Amniotic stem cell (primary cell): ENCODE measurements around the gene ATP6V1A.

ENCODE experiments used
- DNase-seq: peaks from one replicate; lab custom pipeline; 2025; lab: John Stamatoyannopoulos, UW

ATP6V1A gene

DNA sequence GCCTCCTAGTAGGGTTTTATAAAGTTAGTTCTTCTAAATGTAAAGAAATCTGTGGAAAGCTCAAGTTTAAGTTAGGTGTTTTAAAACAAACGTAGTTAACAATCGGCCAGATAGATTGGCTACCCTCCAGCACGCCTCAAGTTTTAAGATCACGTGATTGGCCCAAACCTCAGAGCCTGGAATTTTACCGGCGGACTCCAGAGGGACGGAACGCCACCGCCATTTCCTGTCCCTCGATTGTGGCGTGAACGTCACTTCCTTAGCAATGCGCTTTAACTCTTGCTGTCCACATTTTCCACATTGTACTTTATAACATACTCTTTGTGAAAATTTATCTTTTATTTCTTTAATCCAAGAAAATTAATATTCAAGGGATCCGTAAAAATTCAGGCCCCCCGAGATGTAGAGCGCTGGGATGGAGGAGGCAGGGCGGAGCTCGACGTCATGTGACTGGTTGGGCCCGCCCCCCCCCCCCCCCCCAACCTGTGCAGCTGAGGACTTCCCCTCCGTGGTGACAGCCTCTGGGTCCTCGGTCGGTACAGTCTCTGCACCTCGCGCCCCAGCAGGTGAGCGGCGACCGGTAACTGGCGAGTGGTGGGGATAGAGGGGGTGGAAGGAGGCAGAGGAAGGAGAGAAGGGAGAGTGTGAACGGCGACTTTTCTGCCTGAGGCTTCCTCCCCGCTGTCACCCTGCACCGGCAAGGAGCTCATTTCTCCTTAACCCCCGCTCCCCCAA is at the start of gene ATP6V1A:
ATP6V1A (plus strand) TSS at position 488 of the 735 bp plus-strand sequence. CDS start 31,719 bp downstream, outside the sequence.
- DNase-seq, result peak; percentile 95

- DNase-seq, result no peak
Observed at GRCh38 chr3:113697500-113698090, 49.2 kb upstream of the ATP6V1A start.

DNA sequence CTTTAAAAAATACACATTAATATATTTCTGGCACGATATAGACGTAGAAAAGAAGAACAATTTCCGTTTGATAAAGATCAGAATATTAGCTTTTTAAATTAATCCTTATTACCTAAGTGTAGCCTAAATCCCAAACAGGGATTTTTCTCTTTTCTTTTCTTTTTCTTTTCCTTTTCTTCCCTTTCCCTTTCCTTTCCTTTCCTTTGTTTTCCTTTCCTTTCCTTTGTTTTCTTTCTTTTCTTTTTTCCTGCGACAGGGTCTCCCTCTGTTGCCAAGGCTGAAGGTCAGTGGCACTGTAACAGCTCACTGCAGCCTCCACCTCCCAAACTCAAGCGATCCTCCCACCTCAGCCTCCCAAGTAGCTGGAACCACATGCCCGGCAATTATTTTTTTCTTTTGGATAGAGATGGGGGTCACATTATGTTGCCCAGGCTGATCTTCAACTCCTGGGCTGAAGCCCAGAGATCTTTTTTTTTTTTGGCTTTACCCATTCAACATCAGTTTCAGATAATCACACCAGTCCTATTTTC is 48.6 kb upstream of the ATP6V1A start:
- no peak for DNase-seq

GRCh38 chr3:113698956-113699355 is 47.9 kb upstream of the ATP6V1A start:
- DNase-seq, result no peak

DNA sequence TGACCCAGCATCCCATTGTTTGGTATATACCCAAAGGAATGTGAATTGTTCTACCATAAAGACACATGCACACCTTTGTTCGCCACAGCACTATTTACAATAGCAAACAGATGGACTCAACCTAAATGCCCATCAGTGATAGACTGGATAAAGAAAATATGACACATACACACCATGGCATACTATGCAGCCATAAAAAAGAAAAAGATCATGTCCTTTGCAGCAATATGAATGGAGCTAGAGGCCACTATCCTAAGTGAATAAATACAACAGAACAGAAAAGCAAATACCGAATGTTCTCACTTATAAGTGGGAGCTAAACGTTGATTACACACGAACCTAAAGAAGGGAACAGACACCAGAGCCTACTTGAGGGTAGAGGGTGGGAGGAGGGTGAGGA is 39.0 kb upstream of the ATP6V1A start:
- no peak for DNase-seq

DNA sequence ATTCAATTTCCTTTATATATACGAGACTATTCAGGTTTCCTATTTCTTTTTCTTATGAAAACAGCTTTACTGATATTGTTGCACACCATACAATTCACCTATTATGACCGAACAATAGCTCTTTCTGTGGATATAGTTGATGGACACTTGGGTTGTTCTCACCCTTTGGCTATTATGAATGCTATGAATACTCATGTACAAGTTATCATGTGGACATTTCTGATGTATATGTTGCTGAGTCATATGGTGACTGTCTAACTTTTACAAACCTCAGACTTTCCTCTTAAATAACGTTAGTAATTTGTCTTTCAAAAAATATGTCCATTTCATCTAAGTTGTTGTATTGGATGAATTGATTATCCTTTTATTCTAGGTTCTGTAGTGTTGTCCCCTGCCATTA is 34.7 kb upstream of the ATP6V1A start:
- DNase-seq, result no peak

- no peak for DNase-seq
Observed at GRCh38 chr3:113714702-113715101, 32.1 kb upstream of the ATP6V1A start.

- DNase-seq, result no peak
Observed at GRCh38 chr3:113717308-113717707, 29.5 kb upstream of the ATP6V1A start.

DNA sequence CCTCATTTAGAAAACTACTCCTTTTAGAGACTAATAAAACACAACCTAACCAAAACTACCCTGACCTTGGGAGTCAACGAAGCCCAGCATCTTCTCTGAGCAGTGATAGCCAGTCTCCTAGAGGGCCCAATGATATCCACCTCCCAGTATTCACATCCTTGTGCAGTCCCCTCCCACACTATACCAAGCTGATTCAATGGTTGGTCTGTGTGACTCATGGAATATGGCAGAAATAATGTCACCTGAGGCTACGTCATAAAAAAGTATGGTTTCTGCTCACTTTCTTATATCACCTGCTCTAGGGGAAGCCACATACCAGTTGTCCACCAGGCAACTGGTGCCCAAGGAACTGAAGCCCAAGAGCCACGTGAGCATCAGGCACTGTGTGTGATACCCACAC is 29.0 kb upstream of the ATP6V1A start:
- no peak for DNase-seq

- no peak for DNase-seq
Observed at GRCh38 chr3:113719294-113719693, 27.5 kb upstream of the ATP6V1A start.

GRCh38 chr3:113719758-113720157 is 27.1 kb upstream of the ATP6V1A start:
- DNase-seq, result no peak

GRCh38 chr3:113721636-113722035 is 25.2 kb upstream of the ATP6V1A start:
- DNase-seq, result no peak

- no peak for DNase-seq
Observed at GRCh38 chr3:113728661-113729060, 18.2 kb upstream of the ATP6V1A start.

DNA sequence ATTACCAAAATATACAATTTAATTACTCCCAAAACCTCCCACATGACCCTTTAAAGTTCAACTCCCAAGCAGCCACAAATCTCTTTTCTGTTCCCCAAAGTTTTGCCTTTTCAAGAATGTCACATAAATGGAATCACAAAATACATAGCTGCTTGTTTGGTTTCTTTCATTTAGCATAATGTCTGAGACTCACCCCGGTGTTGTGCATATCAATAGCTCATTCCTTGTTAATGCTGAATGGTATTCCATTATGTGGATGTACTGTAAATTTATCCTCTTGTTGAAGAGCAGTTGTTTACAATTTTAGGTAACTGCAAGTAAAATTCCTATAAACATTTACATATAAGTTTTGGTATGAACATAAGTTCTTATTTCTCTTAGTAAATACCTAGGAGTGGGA is 16.3 kb upstream of the ATP6V1A start:
- DNase-seq, result no peak

DNA sequence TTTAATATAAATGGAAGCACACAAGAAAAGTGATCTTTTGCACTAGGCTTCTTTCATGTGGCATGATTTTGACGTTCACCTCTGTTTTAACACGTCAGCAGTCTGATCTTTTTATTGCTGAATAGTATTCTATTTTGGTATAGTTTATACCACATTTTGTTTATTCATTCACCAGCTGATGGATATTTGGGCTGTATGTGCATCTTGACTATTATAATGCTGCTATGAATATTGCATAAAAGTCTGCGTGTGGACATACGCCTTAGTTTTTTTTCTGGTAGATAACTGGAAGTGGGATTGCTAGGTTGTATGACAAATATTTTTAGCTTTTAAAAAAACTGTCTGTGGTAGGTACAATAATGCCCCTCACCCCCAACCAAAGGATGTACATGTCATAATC is 15.1 kb upstream of the ATP6V1A start:
- no peak for DNase-seq

DNA sequence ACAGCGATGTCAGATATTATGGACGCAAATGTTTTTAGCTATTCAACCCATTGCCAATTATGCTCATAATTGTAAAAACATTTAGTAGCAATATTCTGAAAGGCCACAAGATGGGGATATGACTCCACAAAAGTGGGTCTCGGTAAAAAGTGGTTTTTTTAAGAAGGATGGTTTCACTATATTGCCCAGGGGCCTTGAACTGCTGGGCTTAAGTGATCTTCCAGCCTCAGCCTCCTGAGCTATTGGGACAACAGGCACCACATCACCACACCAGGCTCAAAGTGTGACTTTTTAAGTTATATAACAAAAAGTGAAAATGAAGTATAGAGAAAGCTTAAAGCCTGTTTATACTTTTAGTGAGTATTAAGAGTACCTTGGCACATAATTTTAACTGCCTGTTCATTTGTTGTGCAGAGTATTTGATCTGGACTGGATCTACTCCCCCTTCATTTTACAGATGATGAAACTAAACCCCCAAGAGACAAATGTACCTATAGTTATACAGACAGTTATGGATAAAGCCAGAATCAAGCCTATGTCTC is 10.2 kb upstream of the ATP6V1A start:
- peak; percentile 18 for DNase-seq

DNA sequence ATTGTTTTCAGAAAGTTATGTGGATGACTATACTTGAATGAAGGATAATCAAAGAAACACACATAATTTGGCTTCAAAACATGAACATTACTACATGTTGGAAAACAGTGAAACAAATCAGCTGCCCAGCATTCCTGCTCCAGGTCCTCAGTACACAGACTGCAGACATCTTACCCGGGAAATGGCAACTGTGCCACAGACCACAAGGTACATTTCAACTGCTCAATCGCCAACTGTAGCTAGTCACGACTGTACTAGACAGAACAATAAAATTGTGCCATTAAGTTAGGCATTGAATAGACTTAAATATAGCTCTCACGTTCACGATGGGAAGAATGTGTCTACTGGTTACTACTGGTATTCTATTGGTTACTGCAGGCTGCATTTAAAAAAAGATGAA is 5.7 kb upstream of the ATP6V1A start:
- DNase-seq, result no peak

- no peak for DNase-seq
Observed at GRCh38 chr3:113741620-113742019, 5.2 kb upstream of the ATP6V1A start.

- no peak for DNase-seq
Observed at GRCh38 chr3:113743006-113743630, 3.7 kb upstream of the ATP6V1A start.

DNA sequence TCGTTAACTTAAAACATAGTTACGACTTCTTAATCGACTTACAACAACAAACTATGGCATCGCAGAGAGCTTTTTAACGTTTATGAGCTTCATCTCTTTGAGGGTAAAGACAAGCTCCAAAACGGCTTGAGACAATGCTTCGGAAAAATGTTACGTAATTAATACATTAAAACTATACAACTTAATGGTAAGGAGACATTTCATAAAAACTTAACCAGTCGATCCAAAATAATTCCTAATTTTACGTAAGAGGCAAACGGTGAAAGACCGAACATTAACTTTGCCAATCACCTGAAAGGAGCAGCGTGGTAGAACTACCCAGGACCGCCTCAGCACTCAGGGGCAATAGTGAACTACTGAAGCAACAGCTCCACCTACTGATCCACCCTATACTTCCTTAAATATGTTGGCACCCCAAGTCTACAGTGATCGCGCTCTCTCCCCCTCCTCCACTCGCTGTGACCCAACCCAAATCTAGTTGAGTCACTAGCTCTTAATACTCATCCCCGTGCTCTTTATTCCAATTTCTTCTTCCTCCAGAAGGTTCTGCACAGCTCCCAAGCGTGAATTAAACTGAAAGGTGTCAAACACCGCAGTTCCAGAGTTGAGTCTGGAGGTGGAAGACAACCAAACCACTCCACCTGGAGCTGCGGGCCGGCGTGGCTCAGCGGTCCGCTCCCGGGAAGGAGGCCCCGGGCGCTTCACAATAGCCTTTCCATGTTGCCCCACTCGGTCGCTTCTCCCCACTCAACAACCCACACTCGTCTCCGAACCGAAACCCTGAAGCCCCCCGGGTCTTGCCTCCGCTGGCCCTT is 1.7 kb upstream of the ATP6V1A start:
- peak; percentile 87 for DNase-seq

- peak; percentile 75 for DNase-seq
Observed at GRCh38 chr3:113745756-113746547, 883 bp upstream of the ATP6V1A start, which contains the start of gene NAA50. TSS of gene NAA50 (minus strand) at chr3:113746249. CDS start at chr3:113745949, 300 bp downstream.
